BJ (cell line): ENCODE data around the gene CCDC61. TPM values are rescaled to one million over a fixed set of nuclear protein-coding genes. Genes with fewer than 3 reads are reported as not detected.

ENCODE experiments used
- CTCF ChIA-PET: fragments of 350-600 bp; formaldehyde crosslinking; extraction: SDS; loops from one replicate; lab custom pipeline; 2021; ENCODE audit warnings: antibody characterized with exemption, inconsistent platforms; lab: Yijun Ruan, JAX
- POLR2A ChIA-PET: fragments of 300-600 bp; sonication (Branson Sonifier 250); formaldehyde crosslinking; extraction: SDS; loops from one replicate; lab custom pipeline; 2021; ENCODE audit warnings: antibody characterized with exemption; lab: Charles Lee
- DNase-seq: peaks from one replicate; pipeline ENCODE4 v3.0.0-alpha.2; 2011; ENCODE audit warnings: low read depth
- H3K27me3 ChIP-seq: 2 replicates; pipeline ENCODE4 v1.6.0; 2011; ENCODE audit warnings: low read length; ENCODE audit not compliant: control insufficient read depth, insufficient read depth
- H3K36me3 ChIP-seq: 2 replicates; pipeline ENCODE4 v1.5.1; 2011; ENCODE audit warnings: low read length; ENCODE audit not compliant: control insufficient read depth, insufficient read depth
- H3K4me3 ChIP-seq: 2 replicates; pipeline ENCODE4 v1.5.1; 2011; ENCODE audit warnings: low read depth, mild to moderate bottlenecking, control low read depth, low read length
- polyA plus RNA-seq: library from polyadenylated mRNA; depleted of rRNA; stranded (reverse); fragments of >200 nt; gene quantifications from 2 replicates; pipeline ENCODE4 v1.2.3, GENCODE V29; 2011
- TF ChIP-seq, protein P1 (sequence below): IDR thresholded peaks from 2 replicates; pipeline ENCODE4 v1.5.1; 2011; ENCODE audit warnings: low read depth, mild to moderate bottlenecking, control low read depth, inconsistent platforms, low read length, moderate library complexity; ENCODE audit not compliant: insufficient read depth

The CCDC61 gene
- polyA plus RNA-seq, 1 experiment = 8.4 TPM

DNA sequence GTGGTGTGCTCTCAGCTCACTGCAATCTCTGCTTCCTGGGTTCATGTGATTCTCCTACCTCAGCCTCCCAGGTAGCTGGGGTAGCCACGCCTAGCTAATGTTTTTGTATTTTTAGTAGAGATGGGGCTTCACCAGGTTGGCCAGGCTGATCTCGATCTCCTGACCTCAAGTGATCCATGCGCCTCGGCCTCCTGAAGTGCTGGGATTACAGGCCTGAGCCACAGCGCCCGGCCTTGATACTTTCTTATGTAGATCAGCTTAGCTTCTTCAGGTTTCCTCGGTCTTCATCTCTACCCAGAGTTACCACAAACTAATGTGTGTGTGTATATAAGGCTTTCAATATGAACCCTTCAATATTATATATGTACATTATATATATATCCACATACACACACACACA, 9.9 kb upstream of the CCDC61 start:
- POLR2A ChIA-PET = no interaction called here
- no peak overlapping the region for H3K4me3 ChIP-seq
- H3K27me3 ChIP-seq = no peaks in the 10 kb centered on the region; the same call in none of the 2 replicates
- no peak for DNase-seq
- TF ChIP-seq, protein P1, sequence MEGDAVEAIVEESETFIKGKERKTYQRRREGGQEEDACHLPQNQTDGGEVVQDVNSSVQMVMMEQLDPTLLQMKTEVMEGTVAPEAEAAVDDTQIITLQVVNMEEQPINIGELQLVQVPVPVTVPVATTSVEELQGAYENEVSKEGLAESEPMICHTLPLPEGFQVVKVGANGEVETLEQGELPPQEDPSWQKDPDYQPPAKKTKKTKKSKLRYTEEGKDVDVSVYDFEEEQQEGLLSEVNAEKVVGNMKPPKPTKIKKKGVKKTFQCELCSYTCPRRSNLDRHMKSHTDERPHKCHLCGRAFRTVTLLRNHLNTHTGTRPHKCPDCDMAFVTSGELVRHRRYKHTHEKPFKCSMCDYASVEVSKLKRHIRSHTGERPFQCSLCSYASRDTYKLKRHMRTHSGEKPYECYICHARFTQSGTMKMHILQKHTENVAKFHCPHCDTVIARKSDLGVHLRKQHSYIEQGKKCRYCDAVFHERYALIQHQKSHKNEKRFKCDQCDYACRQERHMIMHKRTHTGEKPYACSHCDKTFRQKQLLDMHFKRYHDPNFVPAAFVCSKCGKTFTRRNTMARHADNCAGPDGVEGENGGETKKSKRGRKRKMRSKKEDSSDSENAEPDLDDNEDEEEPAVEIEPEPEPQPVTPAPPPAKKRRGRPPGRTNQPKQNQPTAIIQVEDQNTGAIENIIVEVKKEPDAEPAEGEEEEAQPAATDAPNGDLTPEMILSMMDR = no peak
- CTCF ChIA-PET = interaction anchor here (1.3 kb wide), 1 partner anchor 101 kb away, joined by 3 read pairs; no protein-coding TSS in a partner anchor
- H3K36me3 ChIP-seq = no peaks in the 10 kb centered on the region

DNA sequence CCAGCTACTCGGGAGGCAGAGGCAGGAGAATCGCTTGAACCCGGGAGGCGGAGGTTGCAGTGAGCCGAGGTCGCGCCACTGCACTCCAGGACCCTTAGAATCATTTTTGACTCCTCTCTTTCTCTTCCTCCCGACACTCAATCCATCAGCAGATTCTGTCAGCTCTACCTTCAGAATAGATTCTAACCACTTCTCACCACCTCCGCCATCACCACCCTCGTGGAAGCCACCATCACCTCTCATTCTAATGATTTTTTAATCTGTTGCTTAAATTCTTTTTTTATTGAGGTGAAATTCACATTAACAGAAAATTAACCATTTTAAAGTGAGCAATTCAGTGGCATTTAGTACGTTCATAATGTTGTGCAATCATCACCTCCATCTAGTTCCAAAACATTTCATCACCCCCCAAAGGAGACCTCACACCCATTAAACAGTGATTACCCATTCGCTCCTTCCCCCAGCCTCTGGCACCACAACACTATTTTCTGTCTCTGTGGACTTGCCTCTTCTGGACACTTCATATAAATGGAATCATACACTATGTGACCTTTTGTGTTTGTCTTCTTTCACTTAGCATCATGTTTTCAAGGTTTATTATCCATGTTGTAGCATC, 5.0 kb upstream of the CCDC61 start:
- no peak overlapping the region for H3K4me3 ChIP-seq
- TF ChIP-seq, protein P1 = no peak
- no peaks in the 10 kb centered on the region for H3K36me3 ChIP-seq
- no peaks in the 10 kb centered on the region; the same call in none of the 2 replicates for H3K27me3 ChIP-seq
- CTCF ChIA-PET = no interaction called here
- POLR2A ChIA-PET = no interaction called here
- no peak for DNase-seq

- DNase-seq = no peak
- POLR2A ChIA-PET = interaction anchor here (0.6 kb wide), 1 partner anchor 617 kb away, joined by 3 read pairs; no protein-coding TSS in a partner anchor
- TF ChIP-seq, protein P1 = no peak
- no peaks in the 10 kb centered on the region for H3K27me3 ChIP-seq
- peak overlapping the region; percentile 46 for H3K4me3 ChIP-seq
- no peaks in the 10 kb centered on the region for H3K36me3 ChIP-seq
- CTCF ChIA-PET = interaction anchor here (0.6 to 3.0 kb wide), 5 partner anchors 14 to 84 kb away, joined by 3 to 21 read pairs (median 3); no protein-coding TSS in a partner anchor
Observed at GRCh38 chr19:45994456-45994997, 740 bp upstream of the CCDC61 start.

- no peak for DNase-seq
- Histone ChIP-seq H3K4me3 (peak overlapping the region; percentile 73), H3K36me3 (no peaks in the 10 kb centered on the region), H3K27me3 (no peaks in the 10 kb centered on the region)
- POLR2A ChIA-PET = no interaction called here
- CTCF ChIA-PET = interaction anchor here (0.8 to 3.0 kb wide), 5 partner anchors 14 to 82 kb away, joined by 3 to 21 read pairs (median 3); no protein-coding TSS in a partner anchor
- TF ChIP-seq, protein P1 = no peak
Observed at GRCh38 chr19:45995715-45996385, 583 bp downstream of the CCDC61 start.

- Histone ChIP-seq H3K4me3 (no peak overlapping the region), H3K27me3 (no peaks in the 10 kb centered on the region), H3K36me3 (no peaks in the 10 kb centered on the region)
- DNase-seq = no peak
- TF ChIP-seq, protein P1 = no peak
- POLR2A ChIA-PET = no interaction called here
- CTCF ChIA-PET = interaction anchor here (1.6 to 1.7 kb wide), 2 partner anchors 20 to 32 kb away, joined by 3 to 4 read pairs; no protein-coding TSS in a partner anchor
Observed at GRCh38 chr19:45996933-45997332, 1.7 kb downstream of the CCDC61 start.
